ENCODE data around the gene LPAR3. TPM values are rescaled to one million over a fixed set of nuclear protein-coding genes. Genes with fewer than 3 reads are reported as not detected.

The LPAR3 gene
- total RNA-seq, 1 donor from 2014 or later = not detected

- no peak for TF ChIP-seq CTCF (IDR thresholded peaks at IDR 0.05)
- Histone ChIP-seq H3K4me1 (no peaks in the 10 kb centered on the region), H3K9me3 (no peaks in the 10 kb centered on the region), H3K27ac (no peak overlapping the region), H3K27me3 (no peaks in the 10 kb centered on the region), H3K36me3 (no peaks in the 10 kb centered on the region), H3K4me3 (no peak overlapping the region)
- no peak for DNase-seq (ENCODE audit: low spot score in 2 of 2)
- intact Hi-C loops (cut with DNase I) = no loop called here
Observed at GRCh38 chr1:84885469-84885868, 7.5 kb downstream of the LPAR3 start.

- no peaks in the 10 kb centered on the region for H3K4me1 ChIP-seq
- H3K36me3 ChIP-seq = no peaks in the 10 kb centered on the region
- H3K4me3 ChIP-seq = no peak overlapping the region
- H3K27ac ChIP-seq = no peak overlapping the region
- intact Hi-C loops (cut with DNase I) = no loop called here
- no peaks in the 10 kb centered on the region for H3K27me3 ChIP-seq
- TF ChIP-seq CTCF (IDR thresholded peaks at IDR 0.05) = no peak
- no peaks in the 10 kb centered on the region for H3K9me3 ChIP-seq
- no peak for DNase-seq (ENCODE audit: low spot score in 2 of 2)
Observed at GRCh38 chr1:84884671-84885389, 8.2 kb downstream of the LPAR3 start.

- no peak for TF ChIP-seq CTCF (IDR thresholded peaks at IDR 0.05)
- no peaks in the 10 kb centered on the region for H3K4me1 ChIP-seq
Observed at GRCh38 chr1:84883286-84883685, 9.7 kb downstream of the LPAR3 start.

GRCh38 chr1:84877592-84877991, 15.4 kb downstream of the LPAR3 start:
- no peak overlapping the region for H3K27ac ChIP-seq
- no peaks in the 10 kb centered on the region for H3K27me3 ChIP-seq
- H3K4me3 ChIP-seq = no peak overlapping the region
- intact Hi-C loops (cut with DNase I) = no loop called here
- TF ChIP-seq CTCF (IDR thresholded peaks at IDR 0.05) = no peak
- H3K4me1 ChIP-seq = no peaks in the 10 kb centered on the region
- no peaks in the 10 kb centered on the region for H3K9me3 ChIP-seq
- H3K36me3 ChIP-seq = no peaks in the 10 kb centered on the region
- DNase-seq (ENCODE audit: low spot score in 2 of 2) = no peak

More at GRCh38 chr1:84883286-84883685, 9.7 kb downstream of the LPAR3 start:
- Histone ChIP-seq H3K9me3 (no peaks in the 10 kb centered on the region), H3K36me3 (no peaks in the 10 kb centered on the region), H3K27me3 (no peaks in the 10 kb centered on the region), H3K4me3 (no peak overlapping the region), H3K27ac (no peak overlapping the region)
- DNase-seq (ENCODE audit: low spot score in 2 of 2) = no peak
- intact Hi-C loops (cut with DNase I) = no loop called here

GRCh38 chr1:84876353-84876752, 16.7 kb downstream of the LPAR3 start:
- intact Hi-C loops (cut with DNase I) = no loop called here
- DNase-seq (ENCODE audit: low spot score in 2 of 2) = no peak

More at GRCh38 chr1:84876353-84876752, 16.7 kb downstream of the LPAR3 start:
- Histone ChIP-seq H3K36me3 (no peaks in the 10 kb centered on the region), H3K4me1 (no peaks in the 10 kb centered on the region), H3K27me3 (no peaks in the 10 kb centered on the region), H3K27ac (no peak overlapping the region), H3K4me3 (no peak overlapping the region), H3K9me3 (no peaks in the 10 kb centered on the region)
- no peak for TF ChIP-seq CTCF (IDR thresholded peaks at IDR 0.05)

Data from ascending aorta (tissue), 2 donors.